H9 (cell line): ENCODE data around the gene POLA1. TPM values are rescaled to one million over a fixed set of nuclear protein-coding genes. Genes with fewer than 3 reads are reported as not detected.

Source experiments
- DNase-seq: peaks from one replicate; pipeline ENCODE4 v3.0.0-alpha.2; 2017
- H2AFZ ChIP-seq: one replicate; pipeline ENCODE4 v1.6.1; 2013; ENCODE audit warnings: mild to moderate bottlenecking, low read length, control low read depth, moderate library complexity
- H2AK5ac ChIP-seq: 2 replicates; pipeline ENCODE4 v1.6.1; 2013; ENCODE audit warnings: low read length, control low read depth, mixed read lengths; ENCODE audit not compliant: insufficient read length
- H2BK120ac ChIP-seq: one replicate; pipeline ENCODE4 v1.6.1; 2013; ENCODE audit warnings: low read depth, mild to moderate bottlenecking, low read length, control low read depth, inconsistent platforms; ENCODE audit not compliant: poor library complexity, severe bottlenecking
- H2BK12ac ChIP-seq: 2 replicates; pipeline ENCODE4 v1.6.1; 2013; ENCODE audit warnings: low read length, control low read depth, mixed read lengths, low read depth; ENCODE audit not compliant: insufficient read length
- H2BK15ac ChIP-seq: 2 replicates; pipeline ENCODE4 v1.6.1; 2013; ENCODE audit warnings: low read depth, low read length, control low read depth
- H2BK20ac ChIP-seq: one replicate; pipeline ENCODE4 v1.6.1; 2013; ENCODE audit warnings: low read depth, mild to moderate bottlenecking, low read length, control low read depth, inconsistent platforms; ENCODE audit not compliant: poor library complexity, severe bottlenecking
- H2BK5ac ChIP-seq: 2 replicates; pipeline ENCODE4 v1.6.1; 2013; ENCODE audit warnings: low read length, control low read depth, mixed read lengths; ENCODE audit not compliant: insufficient read length
- H3K14ac ChIP-seq: 2 replicates; pipeline ENCODE4 v1.6.1; 2013; ENCODE audit warnings: low read length, control low read depth; ENCODE audit not compliant: insufficient read depth
- H3K18ac ChIP-seq: 2 replicates; pipeline ENCODE4 v1.6.1; 2013; ENCODE audit warnings: low read depth, mild to moderate bottlenecking, mixed read lengths, low read length, control low read depth; ENCODE audit not compliant: insufficient read length
- H3K23ac ChIP-seq: 2 replicates; pipeline ENCODE4 v1.6.1; 2013; ENCODE audit warnings: low read length, control low read depth, mixed read lengths, low read depth; ENCODE audit not compliant: insufficient read length
- H3K23me2 ChIP-seq: 2 replicates; pipeline ENCODE4 v1.6.1; 2013; ENCODE audit warnings: low read depth, mild to moderate bottlenecking, mixed read lengths, low read length, control low read depth; ENCODE audit not compliant: insufficient read length, poor library complexity, severe bottlenecking
- H3K27ac ChIP-seq: 2 replicates; pipeline ENCODE4 v1.5.1; 2013; ENCODE audit warnings: low read length, control low read depth, mixed read lengths, low read depth; ENCODE audit not compliant: insufficient read length
- H3K27me3 ChIP-seq: 2 replicates; pipeline ENCODE4 v1.6.1; 2013; ENCODE audit warnings: low read length, control low read depth, inconsistent platforms; ENCODE audit not compliant: insufficient read depth
- H3K4ac ChIP-seq: 2 replicates; pipeline ENCODE4 v1.6.1; 2013; ENCODE audit warnings: low read depth, mild to moderate bottlenecking, control low read depth, inconsistent platforms, low read length, moderate library complexity
- H3K4me1 ChIP-seq: 2 replicates; pipeline ENCODE4 v1.6.1; 2013; ENCODE audit warnings: low read length, control low read depth, inconsistent platforms; ENCODE audit not compliant: insufficient read depth
- H3K4me2 ChIP-seq: 2 replicates; pipeline ENCODE4 v1.6.1; 2013; ENCODE audit warnings: low read length, control low read depth, mixed read lengths; ENCODE audit not compliant: insufficient read length, insufficient read depth
- H3K56ac ChIP-seq: 2 replicates; pipeline ENCODE4 v1.6.1; 2013; ENCODE audit warnings: low read depth, mild to moderate bottlenecking, mixed read lengths, low read length, control low read depth; ENCODE audit not compliant: insufficient read length
- H3K79me1 ChIP-seq: 2 replicates; pipeline ENCODE4 v1.6.1; 2013; ENCODE audit warnings: low read depth, mild to moderate bottlenecking, moderate library complexity, low read length, control low read depth, inconsistent platforms; ENCODE audit not compliant: insufficient read depth, poor library complexity, severe bottlenecking
- H3K79me2 ChIP-seq: 2 replicates; pipeline ENCODE4 v1.6.1; 2013; ENCODE audit warnings: low read length, control low read depth, inconsistent platforms; ENCODE audit not compliant: insufficient read depth
- H3K9ac ChIP-seq: 2 replicates; pipeline ENCODE4 v1.6.1; 2013; ENCODE audit warnings: low read length, control low read depth, mixed read lengths; ENCODE audit not compliant: insufficient read length; ENCODE audit errors: extremely low read depth
- H3K9me3 ChIP-seq: one replicate; pipeline ENCODE4 v1.6.1; 2013; ENCODE audit warnings: low read depth, low read length, inconsistent platforms; ENCODE audit not compliant: control insufficient read depth
- H3T11ph ChIP-seq: one replicate; pipeline ENCODE4 v1.6.1; 2013; ENCODE audit warnings: mild to moderate bottlenecking, low read length, control low read depth, inconsistent platforms
- H4K20me1 ChIP-seq: one replicate; pipeline ENCODE4 v1.6.1; 2013; ENCODE audit not compliant: control insufficient read depth, insufficient read length, insufficient read depth
- H4K5ac ChIP-seq: 2 replicates; pipeline ENCODE4 v1.6.1; 2013; ENCODE audit warnings: low read depth, mild to moderate bottlenecking, mixed read lengths, low read length, control low read depth; ENCODE audit not compliant: insufficient read length
- H4K8ac ChIP-seq: replicated peaks from 2 replicates; pipeline ENCODE4 v1.6.1; 2013; ENCODE audit warnings: low read length, control low read depth, mixed read lengths, low read depth; ENCODE audit not compliant: insufficient read length
- H4K91ac ChIP-seq: 2 replicates; pipeline ENCODE4 v1.6.1; 2013; ENCODE audit warnings: low read depth, mild to moderate bottlenecking, moderate library complexity, mixed read lengths, low read length, control low read depth; ENCODE audit not compliant: insufficient read length
- H3K27ac Mint-ChIP-seq, 3 experiments: 2 replicates in 2 of 3; 3 replicates in 1 of 3; pipeline ENCODE4 v1.8.0; 2020 to 2021; ENCODE audit warnings: mixed read lengths in 3 of 3, mild to moderate bottlenecking in 1 of 3, moderate library complexity in 1 of 3
- H3K27me3 Mint-ChIP-seq: 2 replicates; pipeline ENCODE4 v1.8.0; 2021; ENCODE audit warnings: low read depth, mild to moderate bottlenecking, moderate library complexity, mixed read lengths
- H3K36me3 Mint-ChIP-seq, 3 experiments: 2 replicates in 2 of 3; 3 replicates in 1 of 3; pipeline ENCODE4 v1.8.0; 2020 to 2021; ENCODE audit warnings: low read depth in 3 of 3, mixed read lengths in 3 of 3; ENCODE audit not compliant: insufficient read depth in 1 of 3
- H3K4me1 Mint-ChIP-seq, 2 experiments: 2 replicates each; pipeline ENCODE4 v1.8.0; 2020; ENCODE audit warnings: mixed read lengths in 2 of 2
- H3K4me3 Mint-ChIP-seq, 2 experiments: 2 replicates in 1 of 2; 3 replicates in 1 of 2; pipeline ENCODE4 v1.8.0; 2020 to 2021; ENCODE audit warnings: mild to moderate bottlenecking in 2 of 2, mixed read lengths in 2 of 2, moderate library complexity in 1 of 2
- H3K9me3 Mint-ChIP-seq, 2 experiments: 2 replicates in 1 of 2; 3 replicates in 1 of 2; pipeline ENCODE4 v1.8.0; 2020; ENCODE audit warnings: mild to moderate bottlenecking in 2 of 2, mixed read lengths in 2 of 2, moderate library complexity in 1 of 2
- WGBS: extraction: QIAGEN DNeasy Blood & Tissue Kit; methylation state at CpG from one replicate; pipeline ENCODE4 v1.1.7; 2013; ENCODE audit warnings: missing lambda C conversion rate, low lambda C conversion rate, mixed read lengths; ENCODE audit not compliant: insufficient read length; ENCODE audit errors: extremely low coverage; 5-methylcytosine and 5-hydroxymethylcytosine counted together
- total RNA-seq: library from RNA; stranded (reverse); gene quantifications from 2 replicates; pipeline ENCODE4 v1.2.1, GENCODE V29; 2021
- TF ChIP-seq, protein P1 (sequence below): fragments of 200-600 bp; sonication (generic); conservative IDR thresholded peaks from 3 replicates; pipeline ENCODE4 v1.8.0; 2021; ENCODE audit warnings: antibody characterized with exemption, mild to moderate bottlenecking

Gene POLA1
- total RNA-seq, 1 experiment from 2014 or later, result 60.2 TPM

DNA sequence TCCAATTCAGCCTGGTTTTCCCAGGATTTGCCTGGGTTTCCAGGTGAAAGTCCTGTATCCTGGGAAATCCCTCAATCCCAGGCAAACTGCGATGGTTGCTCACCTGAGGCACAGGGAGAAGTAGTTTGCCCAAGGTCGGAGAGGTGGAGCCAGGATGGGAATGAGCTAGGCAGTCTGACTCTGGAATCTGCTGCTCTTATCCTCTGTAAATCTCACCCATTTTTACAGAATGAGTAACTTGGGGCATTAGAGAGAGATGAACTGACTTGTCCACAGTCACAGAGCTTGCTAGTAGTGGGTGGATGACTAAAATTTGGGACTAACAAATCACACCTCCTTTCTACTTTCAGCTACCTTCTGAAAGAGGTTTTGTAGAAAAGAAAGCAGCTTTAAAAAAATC is 331.9 kb downstream of the POLA1 start:
- no peaks in the 10 kb centered on the region for H3K79me2 ChIP-seq
- H2BK120ac ChIP-seq, result no peak overlapping the region
- no peaks in the 10 kb centered on the region for H4K20me1 ChIP-seq
- H4K8ac ChIP-seq, result no peak overlapping the region
- H3K9ac ChIP-seq, result no peak overlapping the region
- no peaks in the 10 kb centered on the region for H3K79me1 ChIP-seq
- peaks cover 0 to 3% of the 10 kb centered on the region in 2 experiments; a peak in 1 of 5 replicates for H3K9me3 Mint-ChIP-seq
- TF ChIP-seq, protein P1, sequence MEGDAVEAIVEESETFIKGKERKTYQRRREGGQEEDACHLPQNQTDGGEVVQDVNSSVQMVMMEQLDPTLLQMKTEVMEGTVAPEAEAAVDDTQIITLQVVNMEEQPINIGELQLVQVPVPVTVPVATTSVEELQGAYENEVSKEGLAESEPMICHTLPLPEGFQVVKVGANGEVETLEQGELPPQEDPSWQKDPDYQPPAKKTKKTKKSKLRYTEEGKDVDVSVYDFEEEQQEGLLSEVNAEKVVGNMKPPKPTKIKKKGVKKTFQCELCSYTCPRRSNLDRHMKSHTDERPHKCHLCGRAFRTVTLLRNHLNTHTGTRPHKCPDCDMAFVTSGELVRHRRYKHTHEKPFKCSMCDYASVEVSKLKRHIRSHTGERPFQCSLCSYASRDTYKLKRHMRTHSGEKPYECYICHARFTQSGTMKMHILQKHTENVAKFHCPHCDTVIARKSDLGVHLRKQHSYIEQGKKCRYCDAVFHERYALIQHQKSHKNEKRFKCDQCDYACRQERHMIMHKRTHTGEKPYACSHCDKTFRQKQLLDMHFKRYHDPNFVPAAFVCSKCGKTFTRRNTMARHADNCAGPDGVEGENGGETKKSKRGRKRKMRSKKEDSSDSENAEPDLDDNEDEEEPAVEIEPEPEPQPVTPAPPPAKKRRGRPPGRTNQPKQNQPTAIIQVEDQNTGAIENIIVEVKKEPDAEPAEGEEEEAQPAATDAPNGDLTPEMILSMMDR, result no peak
- no peak overlapping the region for H2BK20ac ChIP-seq
- no peaks in the 10 kb centered on the region for H3K9me3 ChIP-seq
- H3K4ac ChIP-seq, result no peak overlapping the region
- H3K27ac Mint-ChIP-seq, result no peak overlapping the region
- H3K27me3 ChIP-seq, result peaks cover 26% of the 10 kb centered on the region
- H3K27me3 Mint-ChIP-seq, result peaks cover 58% of the 10 kb centered on the region
- H2AFZ ChIP-seq, result no peak overlapping the region
- H3K18ac ChIP-seq, result no peak overlapping the region
- no peak overlapping the region for H3K4me3 Mint-ChIP-seq
- no peak overlapping the region for H2BK12ac ChIP-seq
- H2BK5ac ChIP-seq, result no peak overlapping the region
- no CpG with 5 or more reads among the region's 2 CpGs for WGBS
- no peak overlapping the region for H3K23ac ChIP-seq
- no peak overlapping the region for H3K14ac ChIP-seq
- no peak overlapping the region for H4K91ac ChIP-seq
- no peaks in the 10 kb centered on the region for H3K36me3 Mint-ChIP-seq
- H3K4me1 ChIP-seq, result peaks cover 2% of the 10 kb centered on the region; the same call in 1 of the 2 replicates
- peaks cover 8% of the 10 kb centered on the region for H3K23me2 ChIP-seq
- H2AK5ac ChIP-seq, result no peak overlapping the region
- no peak overlapping the region for H4K5ac ChIP-seq
- H3K56ac ChIP-seq, result no peak overlapping the region
- no peak overlapping the region for H3T11ph ChIP-seq
- no peak overlapping the region for H3K27ac ChIP-seq
- no peak overlapping the region for H3K4me2 ChIP-seq
- DNase-seq, result no peak
- peaks cover 55 to 59% of the 10 kb centered on the region in 2 experiments for H3K4me1 Mint-ChIP-seq
- no peak overlapping the region for H2BK15ac ChIP-seq
